ELR (cell line): ENCODE data around the gene ORAI3.

Experiments used
- DNase-seq: peaks from one replicate; pipeline ENCODE4 v3.0.0-alpha.2; 2015; ENCODE audit warnings: low read depth

Gene ORAI3

GRCh38 chr16:30948667-30949649, at the start of gene ORAI3:
Gene ORAI3, plus strand, starts transcription at chr16:30949068. Its CDS starts 222 bp downstream, at chr16:30949290.
- DNase-seq, result peak; percentile 80

DNA sequence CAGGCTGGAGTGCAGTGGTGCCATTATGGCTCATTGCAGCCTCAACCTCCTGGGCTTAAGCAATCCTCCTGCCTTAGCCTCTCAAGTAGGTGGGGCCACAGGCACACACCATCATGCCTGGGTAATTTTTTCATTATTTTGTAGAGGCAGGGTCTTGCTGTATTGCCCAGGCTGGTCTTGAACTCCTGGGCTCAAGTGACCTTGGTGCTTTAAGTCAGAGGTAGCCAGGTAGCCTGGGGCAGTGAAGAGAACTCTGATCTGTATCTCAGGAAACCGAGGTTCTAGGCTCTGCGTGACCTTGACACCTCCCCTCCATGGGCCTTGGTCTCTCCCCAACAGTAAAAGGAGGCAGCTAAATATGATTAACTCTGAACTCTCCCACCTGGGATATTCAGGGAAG, 49.1 kb upstream of the ORAI3 start:
- DNase-seq, result no peak

- DNase-seq, result no peak
Observed at GRCh38 chr16:30900588-30900987, 48.3 kb upstream of the ORAI3 start.

GRCh38 chr16:30901201-30902028, 47.5 kb upstream of the ORAI3 start:
- DNase-seq, result peak; percentile 21

DNA sequence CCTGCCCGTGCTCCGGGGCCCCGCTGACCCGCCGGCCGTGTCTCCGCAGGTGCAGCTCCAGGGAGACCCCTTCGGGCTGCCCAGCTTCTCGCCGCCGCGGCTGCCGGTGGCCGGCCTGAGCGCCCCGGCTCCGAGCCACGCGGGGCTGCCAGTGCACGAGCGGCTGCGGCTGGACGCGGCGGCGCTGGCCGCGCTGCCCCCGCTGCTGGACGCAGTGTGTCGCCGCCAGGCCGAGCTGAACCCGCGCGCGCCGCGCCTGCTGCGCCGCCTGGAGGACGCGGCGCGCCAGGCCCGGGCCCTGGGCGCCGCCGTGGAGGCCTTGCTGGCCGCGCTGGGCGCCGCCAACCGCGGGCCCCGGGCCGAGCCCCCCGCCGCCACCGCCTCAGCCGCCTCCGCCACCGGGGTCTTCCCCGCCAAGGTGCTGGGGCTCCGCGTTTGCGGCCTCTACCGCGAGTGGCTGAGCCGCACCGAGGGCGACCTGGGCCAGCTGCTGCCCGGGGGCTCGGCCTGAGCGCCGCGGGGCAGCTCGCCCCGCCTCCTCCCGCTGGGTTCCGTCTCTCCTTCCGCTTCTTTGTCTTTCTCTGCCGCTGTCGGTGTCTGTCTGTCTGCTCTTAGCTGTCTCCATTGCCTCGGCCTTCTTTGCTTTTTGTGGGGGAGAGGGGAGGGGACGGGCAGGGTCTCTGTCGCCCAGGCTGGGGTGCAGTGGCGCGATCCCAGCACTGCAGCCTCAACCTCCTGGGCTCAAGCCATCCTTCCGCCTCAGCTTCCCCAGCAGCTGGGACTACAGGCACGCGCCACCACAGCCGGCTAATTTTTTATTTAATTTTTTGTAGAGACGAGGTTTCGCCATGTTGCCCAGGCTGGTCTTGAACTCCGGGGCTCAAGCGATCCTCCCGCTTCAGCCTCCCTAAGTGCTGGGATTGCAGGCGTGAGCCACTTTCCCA, 46.6 kb upstream of the ORAI3 start:
- DNase-seq, result peak; percentile 78

- no peak for DNase-seq
Observed at GRCh38 chr16:30903002-30903401, 45.9 kb upstream of the ORAI3 start.

DNA sequence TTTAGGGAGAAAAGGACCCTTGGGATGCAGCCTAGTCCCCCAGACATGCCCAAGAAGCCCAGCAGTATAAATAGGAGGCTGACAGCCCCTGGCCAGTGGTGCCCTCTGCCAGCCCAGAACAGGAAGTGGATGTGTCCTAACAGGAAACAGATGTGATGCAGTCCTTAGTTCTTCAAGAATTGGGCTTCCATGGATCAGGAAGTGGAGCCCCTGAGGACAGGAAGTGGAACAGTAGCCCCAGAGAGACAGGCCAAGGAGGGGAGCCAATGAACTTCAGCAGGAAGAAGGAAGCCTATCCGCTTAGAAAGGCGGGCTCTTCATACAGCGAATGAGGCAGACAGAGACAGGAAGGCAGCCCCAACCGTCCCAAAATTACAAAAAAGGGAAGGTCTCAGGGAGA, 45.3 kb upstream of the ORAI3 start:
- DNase-seq, result peak; percentile 54

- DNase-seq, result no peak
Observed at GRCh38 chr16:30904114-30904780, 44.6 kb upstream of the ORAI3 start.

DNA sequence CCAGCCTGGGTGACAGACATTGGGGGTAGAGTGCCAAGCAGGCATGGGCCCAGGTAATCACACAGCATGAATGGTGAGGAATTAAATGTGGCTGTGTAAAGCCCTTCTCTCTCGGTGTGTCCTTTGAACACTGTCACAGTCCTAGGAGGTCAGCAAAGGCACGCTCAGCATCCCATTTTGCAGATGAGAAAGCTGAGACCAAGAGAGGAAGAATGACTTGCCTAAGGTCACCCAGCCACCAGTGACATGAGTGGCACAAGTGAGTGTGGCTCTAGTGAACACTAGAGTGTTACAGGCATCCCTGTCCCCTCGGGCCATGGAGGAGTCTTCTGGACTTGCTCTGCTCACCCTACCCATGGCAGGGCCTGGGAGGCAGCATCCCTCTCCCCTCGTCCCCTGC, 41.8 kb upstream of the ORAI3 start:
- DNase-seq, result no peak

DNA sequence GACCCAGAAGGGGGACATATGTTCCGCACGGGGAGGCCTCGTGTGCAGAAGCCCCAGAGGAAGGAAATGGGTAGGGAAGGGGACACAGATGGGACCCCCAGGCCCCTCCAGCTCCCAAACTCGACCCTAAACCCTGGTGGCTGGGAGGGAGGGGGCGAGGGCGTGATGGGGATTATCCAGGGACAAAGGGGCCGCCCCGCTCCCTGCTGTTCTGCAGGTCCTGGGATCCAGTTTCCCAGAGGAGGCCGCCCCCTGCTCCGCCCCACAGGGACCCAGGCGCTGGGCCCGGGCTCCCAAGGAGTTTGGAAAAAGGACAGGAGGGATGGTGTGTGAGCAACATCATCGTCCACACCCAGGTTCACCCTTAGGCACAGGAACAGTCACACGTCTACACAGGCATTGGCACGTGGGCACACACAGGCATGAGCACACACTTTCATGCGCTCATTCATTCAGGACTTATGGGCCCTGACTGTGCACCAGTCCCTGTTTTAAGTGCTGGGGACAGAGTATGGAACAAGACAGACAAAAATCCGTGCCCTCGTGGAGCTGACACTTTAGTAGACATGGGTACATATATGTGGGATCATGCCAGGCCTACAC, 38.3 kb upstream of the ORAI3 start:
- DNase-seq, result no peak

DNA sequence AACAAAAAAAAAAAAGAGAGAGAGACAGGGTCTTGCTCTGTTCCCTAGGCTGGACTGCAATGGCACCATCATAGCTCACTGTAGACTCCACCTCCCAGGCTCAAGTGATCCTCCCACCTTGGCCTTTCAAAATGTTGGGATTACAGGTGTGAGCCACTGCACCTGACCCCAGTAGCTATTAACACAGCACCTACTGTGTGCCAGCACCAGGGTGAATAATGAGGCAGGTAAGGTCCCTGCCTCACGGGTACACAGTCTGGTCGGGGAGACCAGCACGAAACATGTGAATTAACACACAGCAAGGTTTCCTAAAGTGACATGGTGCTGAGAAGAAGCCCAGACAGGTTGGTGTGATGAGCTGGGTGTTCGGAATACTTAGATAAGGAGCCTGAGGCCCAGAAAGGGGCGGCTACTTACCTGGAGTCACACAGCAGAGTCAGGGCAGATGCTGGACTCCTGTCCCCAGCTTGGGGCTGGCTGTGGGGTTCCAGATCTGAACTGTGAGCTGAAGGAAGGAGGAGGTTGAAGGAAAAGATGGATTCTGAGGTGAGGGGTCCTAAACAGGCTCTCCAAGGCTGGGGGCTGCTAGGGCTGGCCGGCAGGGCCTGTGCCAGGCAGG, 36.0 kb upstream of the ORAI3 start:
- DNase-seq, result no peak

- no peak for DNase-seq
Observed at GRCh38 chr16:30914830-30915229, 34.0 kb upstream of the ORAI3 start.

- no peak for DNase-seq
Observed at GRCh38 chr16:30918614-30919013, 30.3 kb upstream of the ORAI3 start.

- DNase-seq, result no peak
Observed at GRCh38 chr16:30920891-30921290, 28.0 kb upstream of the ORAI3 start.

- no peak for DNase-seq
Observed at GRCh38 chr16:30921459-30921747, 27.5 kb upstream of the ORAI3 start.

- peak; percentile 93 for DNase-seq
Observed at GRCh38 chr16:30921748-30922419, 27.0 kb upstream of the ORAI3 start.

DNA sequence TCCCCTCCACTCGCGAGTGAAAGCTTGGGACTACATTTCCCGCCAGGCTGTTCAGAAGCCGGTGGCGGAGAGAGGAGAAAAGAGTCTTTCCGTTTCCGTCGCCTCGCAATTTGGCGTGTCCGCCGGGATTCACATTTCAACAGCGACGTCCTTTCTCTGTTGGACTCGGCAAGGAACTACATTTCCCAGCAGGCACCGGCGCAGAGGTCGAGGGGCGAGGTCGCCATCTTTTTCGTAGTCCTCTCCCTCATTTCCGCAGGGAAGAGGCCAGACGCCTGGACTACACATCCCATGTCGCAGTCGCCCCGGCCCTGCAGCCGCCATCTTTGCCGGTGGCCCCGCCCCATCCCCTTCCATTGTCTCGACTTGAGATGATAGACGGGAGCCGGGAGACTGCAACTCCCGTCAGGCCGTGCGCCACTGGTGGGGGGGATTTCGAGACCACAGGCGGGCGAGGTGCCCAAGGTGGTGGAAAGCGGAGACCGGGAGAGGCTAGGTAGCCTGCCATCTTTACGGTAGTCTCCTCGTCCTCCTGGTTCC, 26.4 kb upstream of the ORAI3 start:
- peak; percentile 99 for DNase-seq

GRCh38 chr16:30922960-30923535, 25.8 kb upstream of the ORAI3 start:
- DNase-seq, result peak; percentile 100

- no peak for DNase-seq
Observed at GRCh38 chr16:30923554-30924075, 25.3 kb upstream of the ORAI3 start, which contains the start of gene FBXL19. Gene FBXL19, plus strand, starts transcription at chr16:30923572. Its CDS starts 2,183 bp downstream, at chr16:30925755.
